ENCODE data around the gene RANGAP1.
A peak's percentile ranks its signal among the peaks of the same experiment; 100 is the strongest.

DNA sequence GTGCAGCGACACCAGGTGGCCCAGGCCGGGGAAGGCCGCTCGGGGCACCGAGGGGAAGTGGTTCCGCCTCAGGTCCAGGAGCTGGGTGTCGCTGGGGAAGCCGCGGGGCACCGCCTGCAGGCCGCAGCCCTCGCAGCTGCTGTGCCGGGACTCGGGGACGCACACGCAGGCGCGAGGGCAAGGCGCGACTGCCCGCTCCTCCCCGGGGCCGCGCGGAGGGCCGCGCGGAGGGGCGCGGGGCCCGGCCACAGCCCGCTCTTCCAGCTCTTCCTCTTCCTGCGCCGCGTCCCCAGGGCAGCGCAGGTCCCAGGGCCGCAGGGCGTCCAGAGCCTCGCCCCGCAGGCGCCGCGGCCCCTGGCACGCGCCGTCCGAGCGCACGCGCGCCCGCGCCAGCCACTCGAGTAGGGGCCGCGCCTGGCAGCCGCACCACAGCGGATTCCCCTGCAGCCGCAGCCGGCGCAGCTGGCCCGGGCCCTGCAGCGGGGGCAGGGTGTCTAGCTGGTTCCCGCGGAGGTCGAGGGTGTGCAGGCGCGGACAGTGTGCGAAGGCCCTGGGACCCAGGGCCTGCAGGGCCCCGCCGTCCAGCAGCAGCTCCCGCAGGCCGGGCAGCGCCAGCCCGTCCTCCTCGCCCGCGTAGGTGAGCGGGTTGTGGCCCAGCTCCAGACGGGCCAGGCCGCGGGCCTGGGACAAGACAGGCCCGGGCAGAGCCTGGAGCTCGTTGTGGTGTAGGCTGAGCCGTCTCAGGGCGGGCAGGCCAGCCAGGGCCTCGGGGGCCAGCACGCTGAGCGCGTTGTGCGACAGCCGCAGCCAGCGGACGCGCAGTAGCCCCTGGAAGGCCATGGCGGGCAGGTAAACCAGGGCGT, 48.0 kb downstream of the RANGAP1 start:
- TF ChIP-seq, protein P1, sequence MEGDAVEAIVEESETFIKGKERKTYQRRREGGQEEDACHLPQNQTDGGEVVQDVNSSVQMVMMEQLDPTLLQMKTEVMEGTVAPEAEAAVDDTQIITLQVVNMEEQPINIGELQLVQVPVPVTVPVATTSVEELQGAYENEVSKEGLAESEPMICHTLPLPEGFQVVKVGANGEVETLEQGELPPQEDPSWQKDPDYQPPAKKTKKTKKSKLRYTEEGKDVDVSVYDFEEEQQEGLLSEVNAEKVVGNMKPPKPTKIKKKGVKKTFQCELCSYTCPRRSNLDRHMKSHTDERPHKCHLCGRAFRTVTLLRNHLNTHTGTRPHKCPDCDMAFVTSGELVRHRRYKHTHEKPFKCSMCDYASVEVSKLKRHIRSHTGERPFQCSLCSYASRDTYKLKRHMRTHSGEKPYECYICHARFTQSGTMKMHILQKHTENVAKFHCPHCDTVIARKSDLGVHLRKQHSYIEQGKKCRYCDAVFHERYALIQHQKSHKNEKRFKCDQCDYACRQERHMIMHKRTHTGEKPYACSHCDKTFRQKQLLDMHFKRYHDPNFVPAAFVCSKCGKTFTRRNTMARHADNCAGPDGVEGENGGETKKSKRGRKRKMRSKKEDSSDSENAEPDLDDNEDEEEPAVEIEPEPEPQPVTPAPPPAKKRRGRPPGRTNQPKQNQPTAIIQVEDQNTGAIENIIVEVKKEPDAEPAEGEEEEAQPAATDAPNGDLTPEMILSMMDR (conservative IDR thresholded peaks at IDR 0.05 in 1 of 2, IDR thresholded peaks at IDR 0.05 in 1 of 2; ENCODE audit: low read depth in 1 of 2, low read length in 2 of 2), result peak; percentile 8 to 30
- no peak for TF ChIP-seq EZH2 (IDR thresholded peaks at IDR 0.05; ENCODE audit: low read length, missing control alignments)
